SHP77 treated with DMSO at 0.1 percent for 48 hours (cell line): ENCODE data around the gene LHX1.

Source experiments
- DNase-seq: peaks from one replicate; lab custom pipeline; 2025; lab: John Stamatoyannopoulos, UW

LHX1 gene

GRCh38 chr17:36922175-36922574 lies 15.1 kb upstream of the LHX1 start:
- DNase-seq: no peak

GRCh38 chr17:36923814-36924221 lies 13.5 kb upstream of the LHX1 start:
- DNase-seq: no peak

- no peak for DNase-seq
Measured at GRCh38 chr17:36926226-36926625, 11.0 kb upstream of the LHX1 start.

DNA sequence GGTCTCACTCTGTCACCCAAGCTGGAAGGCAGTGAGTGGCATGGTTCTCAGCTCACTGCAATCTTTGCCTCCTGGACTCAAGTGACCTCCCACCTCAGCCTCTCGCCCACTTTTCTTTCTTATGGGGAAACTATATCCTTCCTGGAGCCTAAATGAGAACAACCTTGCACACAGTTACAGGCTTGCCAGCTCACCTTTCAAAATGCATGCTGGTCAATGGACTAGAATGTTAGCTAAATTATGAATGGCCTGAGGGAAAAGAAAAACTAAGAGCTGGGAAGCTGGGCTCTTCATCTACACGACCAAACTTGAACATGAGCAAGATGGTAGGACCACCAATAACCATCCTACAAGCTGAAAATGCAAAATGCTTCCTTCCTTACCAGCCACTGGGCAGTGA lies 10.6 kb upstream of the LHX1 start:
- no peak for DNase-seq

DNA sequence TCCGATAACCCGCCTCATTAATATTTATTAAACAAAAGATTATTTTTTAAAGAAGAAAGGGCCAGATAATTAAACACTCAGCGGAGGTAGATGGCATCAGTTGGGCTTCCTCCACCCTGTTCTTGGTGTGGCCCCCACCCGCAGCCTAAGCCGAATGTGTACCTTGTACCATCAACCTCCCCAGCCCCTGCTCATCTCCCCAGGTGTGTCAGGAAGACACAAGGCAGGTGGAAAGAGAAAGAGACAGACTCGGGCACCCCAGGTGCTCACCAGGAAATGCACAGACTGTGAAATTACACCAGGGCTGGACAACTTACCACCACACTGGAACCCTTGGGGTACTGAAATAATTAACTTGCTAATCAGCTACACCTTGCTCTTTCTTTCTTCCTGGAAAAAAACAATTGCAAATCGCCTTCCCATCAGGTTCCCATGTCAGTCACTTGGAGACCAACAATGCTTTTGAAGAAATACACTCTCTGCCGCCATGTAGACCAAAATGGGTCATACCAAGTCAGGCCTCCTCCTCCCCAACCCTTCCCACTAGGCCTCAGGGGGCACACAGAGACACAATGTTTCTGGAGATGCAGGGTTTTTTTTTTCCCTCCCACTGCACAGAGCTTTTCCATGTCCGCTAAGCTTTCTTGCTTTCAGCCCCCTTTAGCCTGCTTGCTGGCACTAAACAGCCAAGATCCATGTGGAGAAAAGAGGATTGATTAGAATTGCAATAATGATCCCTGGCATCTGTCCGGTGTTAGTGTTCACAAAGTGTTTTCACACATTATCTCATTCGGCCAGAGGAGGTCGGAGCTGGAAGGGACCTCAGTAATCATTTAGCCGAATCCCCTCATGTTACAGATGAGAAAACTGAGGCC lies 8.6 kb upstream of the LHX1 start:
- no peak for DNase-seq

DNA sequence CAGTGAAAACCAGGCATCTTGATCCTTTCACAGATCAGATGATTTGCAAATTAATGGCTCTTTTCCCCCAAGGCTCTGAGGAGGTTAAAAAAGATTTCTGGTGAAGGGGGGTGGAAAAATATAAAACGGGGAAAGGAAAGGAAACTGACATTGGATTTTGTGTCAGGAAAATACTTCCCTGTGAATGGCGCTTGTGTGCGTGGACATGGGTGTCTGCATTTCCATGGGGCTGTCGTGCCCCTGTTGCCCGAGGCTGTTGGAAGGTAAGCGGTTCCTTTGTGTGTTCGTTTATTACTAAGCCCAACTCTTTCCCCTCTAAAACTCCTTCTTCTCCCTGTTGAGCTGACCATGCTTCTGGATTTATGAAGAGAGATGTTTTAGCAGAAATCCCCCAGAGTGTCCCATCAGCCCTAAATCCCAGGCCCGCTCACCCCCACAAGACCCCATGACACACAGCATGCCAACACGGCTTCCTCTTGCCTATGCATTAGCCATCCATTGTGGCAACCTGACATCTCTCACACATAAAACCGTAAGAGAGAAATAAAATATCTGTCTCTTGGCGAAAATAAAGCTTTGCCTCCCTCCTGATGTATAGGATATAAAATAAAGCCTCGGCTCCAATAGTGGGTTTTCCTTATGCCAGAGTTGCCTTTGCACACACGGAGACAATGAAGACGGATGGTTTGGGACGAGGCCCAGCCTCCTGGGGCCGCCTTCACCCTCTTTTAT lies 7.3 kb upstream of the LHX1 start:
- no peak for DNase-seq

DNA sequence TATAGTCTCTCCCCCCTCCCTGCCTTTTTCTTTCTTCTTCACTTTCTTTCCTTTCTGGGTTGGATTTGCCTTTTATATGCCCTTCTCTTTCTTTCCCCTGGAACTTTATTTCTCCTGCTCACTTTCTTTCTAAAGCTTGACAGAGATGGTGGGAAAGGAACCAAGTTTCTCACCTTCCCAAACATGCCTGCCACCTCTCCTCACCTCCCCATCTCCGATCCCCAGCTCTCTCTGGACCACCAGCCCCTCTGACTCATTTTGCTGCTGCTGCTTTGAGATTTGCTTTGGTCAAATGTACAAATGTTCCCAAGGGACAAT lies 6.7 kb upstream of the LHX1 start:
- no peak for DNase-seq

- no peak for DNase-seq
Measured at GRCh38 chr17:36931096-36931696, 6.1 kb upstream of the LHX1 start.

DNA sequence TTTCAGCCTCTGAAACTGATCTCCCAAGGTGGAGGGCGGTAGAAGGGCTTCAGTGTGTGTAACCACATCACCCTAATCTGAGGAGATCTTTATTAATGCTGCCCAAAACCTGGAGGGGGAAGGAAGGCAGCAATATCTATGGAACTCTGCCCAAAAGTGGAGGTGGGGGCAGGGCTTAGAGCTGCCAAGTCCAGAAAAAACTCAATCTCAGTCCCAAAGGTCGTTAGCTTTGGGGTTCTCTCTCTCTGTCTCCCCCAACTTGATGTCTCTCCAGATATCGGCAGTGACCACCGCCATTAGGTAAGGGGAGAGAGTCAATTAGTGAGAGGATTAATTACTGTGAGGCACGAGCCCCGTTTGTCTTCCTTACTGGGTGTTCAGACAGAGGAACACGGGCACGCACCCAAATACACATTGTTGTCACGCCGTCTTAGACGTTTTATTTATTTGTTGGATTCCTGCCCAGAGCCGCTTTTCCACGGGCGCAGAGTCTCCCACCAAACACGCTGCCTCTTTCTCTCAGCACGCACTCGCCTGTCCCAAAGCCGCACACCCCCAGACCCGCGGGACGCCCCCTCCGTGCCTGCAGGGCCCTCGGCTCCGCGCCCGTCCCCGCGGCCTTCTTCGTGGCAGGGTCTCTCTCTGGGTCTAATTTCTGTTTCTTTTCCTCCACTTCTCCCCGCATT lies 5.4 kb upstream of the LHX1 start:
- DNase-seq: no peak

DNA sequence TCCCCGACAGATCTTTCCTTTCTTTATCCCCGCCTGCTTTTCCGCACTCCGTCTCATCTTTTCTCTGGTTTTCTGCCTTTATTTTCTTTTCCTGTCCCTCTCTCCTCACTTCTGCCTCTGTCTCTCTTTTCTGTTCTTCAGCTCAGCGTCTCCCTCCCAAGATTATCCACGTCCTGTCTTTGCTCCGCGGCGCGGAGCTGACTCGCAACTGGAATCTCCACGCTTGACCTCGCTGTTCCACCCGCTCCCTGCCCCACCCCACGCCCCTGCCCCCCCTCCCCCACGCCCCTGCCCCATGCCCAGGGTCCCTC lies 4.9 kb upstream of the LHX1 start:
- DNase-seq: no peak

DNA sequence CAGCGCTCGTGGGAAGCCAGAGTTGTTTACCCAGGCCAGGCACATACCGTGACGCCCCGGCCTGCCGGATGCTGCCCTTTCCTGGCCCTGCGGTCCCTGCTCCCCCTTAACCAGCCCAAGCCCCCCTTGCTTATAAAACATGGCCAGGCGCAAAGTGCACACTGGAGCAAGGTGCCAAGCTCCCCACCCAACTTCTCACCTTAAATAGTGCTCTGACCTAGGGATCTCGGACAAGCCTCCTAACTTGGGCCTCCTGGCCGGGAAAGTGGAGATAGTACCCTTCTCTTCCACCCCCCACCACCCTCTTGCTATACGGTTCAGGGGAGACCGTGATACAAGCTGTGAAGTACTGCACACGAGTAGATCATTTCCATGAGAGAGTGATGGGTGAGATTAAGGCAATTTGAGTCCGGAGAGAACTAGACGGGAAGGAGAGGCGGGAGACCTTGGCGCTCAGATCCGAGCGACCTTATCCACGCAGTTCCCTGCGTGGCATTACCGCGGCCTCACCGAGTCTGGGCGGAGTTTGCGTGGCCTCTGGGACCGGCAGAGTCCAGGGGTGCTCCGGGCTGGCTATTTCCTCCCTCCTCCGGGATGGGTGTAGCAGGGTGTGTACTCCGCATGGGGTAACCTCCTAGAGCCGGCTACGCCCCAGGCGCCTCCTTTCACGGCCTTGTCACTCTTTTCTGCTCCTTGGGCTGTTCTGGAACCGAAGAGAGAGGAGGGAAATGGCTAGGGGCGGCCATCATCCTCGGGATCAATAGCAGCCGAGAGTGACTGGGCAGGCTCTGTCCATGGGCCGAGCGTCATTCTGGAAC lies 4.4 kb upstream of the LHX1 start:
- DNase-seq: no peak

GRCh38 chr17:36933512-36934143 lies 3.6 kb upstream of the LHX1 start:
- DNase-seq: no peak

DNA sequence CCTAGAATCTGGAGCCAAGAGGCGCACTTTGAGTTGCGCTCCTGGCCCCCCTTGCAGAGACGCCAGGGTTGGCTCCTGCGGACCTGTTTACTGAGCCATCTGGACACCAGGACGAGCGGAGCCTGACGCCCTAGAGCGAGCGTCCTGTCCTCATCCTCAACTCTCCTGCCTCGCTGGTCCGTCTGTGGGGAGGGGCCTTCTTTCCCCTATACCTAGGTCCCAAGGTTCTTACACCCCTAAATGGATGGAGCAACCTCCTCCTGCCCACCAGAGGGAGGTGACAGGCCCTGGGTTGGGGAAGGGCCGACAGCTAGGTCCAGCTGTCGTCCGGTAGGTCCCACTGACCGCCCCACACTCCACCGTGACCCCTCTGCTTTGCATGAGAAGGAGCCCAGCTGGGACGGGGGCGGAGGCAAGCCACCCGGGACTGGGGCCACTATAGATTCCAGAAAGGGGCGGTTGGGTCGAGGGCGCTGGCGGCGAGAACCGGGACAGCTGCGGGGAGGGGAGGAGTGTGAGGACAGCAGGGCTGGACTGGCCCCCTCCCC lies 3.1 kb upstream of the LHX1 start:
- DNase-seq: no peak

- DNase-seq: no peak
Measured at GRCh38 chr17:36934692-36935630, 2.3 kb upstream of the LHX1 start.

DNA sequence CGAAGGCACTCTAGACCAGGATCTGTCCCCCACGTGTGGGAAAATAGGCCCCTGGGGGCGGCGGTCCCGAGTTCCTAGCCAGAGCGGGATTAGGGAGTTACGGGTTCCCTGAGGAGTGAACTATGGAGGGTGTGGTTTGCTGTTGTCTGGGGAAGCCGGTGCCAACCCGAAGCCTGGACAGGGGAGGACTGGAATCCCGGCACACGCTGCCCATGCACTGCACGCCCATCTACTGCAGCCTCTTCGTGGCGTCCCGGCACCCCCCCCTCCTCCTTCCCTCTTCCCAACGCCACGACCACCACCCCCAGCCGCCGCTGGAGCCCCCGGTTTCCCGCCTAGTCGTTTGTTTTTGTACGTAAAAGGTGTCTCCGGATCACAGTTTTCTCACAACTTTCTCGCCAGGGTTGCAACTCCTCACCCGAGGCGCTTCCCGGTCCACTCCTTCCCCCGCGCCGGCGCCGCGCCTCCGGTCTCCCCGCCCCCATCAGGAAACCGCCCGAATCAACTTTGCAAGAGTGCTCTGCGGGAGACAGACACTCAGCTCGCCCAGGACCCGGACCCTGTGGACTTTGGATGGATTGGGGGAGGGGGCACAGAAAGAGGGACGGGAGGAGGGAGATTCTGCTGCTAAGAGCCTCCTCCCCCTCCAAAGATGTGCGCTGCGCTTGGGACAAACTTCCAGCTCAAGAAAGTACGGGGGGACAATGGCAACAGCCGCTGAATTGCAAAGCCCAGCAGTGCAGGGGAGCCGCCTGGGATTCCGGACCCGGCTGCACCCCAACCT lies 1.4 kb upstream of the LHX1 start:
- DNase-seq: no peak

DNA sequence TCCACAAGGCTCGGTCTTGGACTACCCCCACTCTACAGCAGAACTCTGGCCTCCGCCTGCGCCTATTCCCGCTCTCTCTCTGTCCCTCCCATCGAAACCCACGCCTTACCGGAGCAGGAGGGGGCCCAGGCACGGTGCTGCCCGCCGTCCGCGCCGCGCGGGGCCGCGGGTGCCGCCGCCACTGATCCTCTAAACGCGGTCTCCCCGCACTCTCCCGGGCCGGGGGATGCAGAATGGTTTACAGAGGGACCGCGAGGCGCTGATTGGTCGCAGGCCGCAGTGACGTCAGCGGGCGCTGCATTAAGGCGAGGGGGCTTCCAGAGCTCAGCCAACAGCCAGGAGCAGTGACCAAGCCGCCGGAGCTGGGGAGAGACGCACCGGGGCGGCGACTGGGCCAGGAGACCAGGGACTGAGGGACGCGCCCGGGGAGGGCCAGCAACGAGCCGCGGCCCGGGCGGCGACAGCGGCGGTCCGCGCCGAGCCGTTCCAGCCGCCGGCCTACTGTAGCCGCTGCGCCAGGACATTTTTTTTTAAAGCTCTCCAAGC lies 747 bp upstream of the LHX1 start:
- no peak for DNase-seq

GRCh38 chr17:36937959-36938565 lies 787 bp downstream of the LHX1 start:
- DNase-seq: no peak

GRCh38 chr17:36938566-36939051 lies 1.3 kb downstream of the LHX1 start:
- DNase-seq: no peak
